Measurements from ENCODE around the gene TCERG1L. TPM values are rescaled to one million over a fixed set of nuclear protein-coding genes. Genes with fewer than 3 reads are reported as not detected.

TCERG1L gene
- total RNA-seq, 2 experiments from 2014 or later: 0.06 TPM; not detected in 1

DNA sequence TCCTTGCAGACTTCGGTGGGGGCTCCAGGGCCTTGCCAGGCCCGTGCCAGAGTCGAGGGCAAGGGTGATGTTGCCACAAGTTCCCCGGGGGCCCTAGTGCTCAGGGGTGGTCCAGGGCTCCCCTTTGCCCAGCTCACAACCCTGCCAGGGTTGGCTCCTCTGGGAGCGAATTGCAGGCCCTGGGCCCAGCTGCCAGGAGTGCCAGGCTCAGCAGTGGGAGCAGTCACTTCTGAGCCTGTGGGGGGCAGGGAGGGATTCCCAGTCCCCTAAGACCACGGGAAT, 43.8 kb downstream of the TCERG1L start:
- ChIA-PET POLR2A (no interaction called here), CTCF (no interaction called here)
- intact Hi-C loops (cut with DNase I, micrococcal nuclease): no loop called here
- no peak overlapping the region for H3K4me3 ChIP-seq (ENCODE audit: low read length)
- Mint-ChIP-seq H3K27ac (no peak overlapping the region), H3K27me3 (no peaks in the 10 kb centered on the region), H3K9me3 (no peaks in the 10 kb centered on the region), H3K4me1 (ENCODE audit: low read depth) (no peaks in the 10 kb centered on the region), H3K36me3 (ENCODE audit: low read depth) (no peaks in the 10 kb centered on the region), H3K4me3 (no peak overlapping the region)
- ATAC-seq (ENCODE audit: poor library complexity): no peak
- no peaks in the 10 kb centered on the region for H3K4me1 ChIP-seq (ENCODE audit: insufficient read depth, low read length)
- no peak for DNase-seq
- TF ChIP-seq, protein P1, sequence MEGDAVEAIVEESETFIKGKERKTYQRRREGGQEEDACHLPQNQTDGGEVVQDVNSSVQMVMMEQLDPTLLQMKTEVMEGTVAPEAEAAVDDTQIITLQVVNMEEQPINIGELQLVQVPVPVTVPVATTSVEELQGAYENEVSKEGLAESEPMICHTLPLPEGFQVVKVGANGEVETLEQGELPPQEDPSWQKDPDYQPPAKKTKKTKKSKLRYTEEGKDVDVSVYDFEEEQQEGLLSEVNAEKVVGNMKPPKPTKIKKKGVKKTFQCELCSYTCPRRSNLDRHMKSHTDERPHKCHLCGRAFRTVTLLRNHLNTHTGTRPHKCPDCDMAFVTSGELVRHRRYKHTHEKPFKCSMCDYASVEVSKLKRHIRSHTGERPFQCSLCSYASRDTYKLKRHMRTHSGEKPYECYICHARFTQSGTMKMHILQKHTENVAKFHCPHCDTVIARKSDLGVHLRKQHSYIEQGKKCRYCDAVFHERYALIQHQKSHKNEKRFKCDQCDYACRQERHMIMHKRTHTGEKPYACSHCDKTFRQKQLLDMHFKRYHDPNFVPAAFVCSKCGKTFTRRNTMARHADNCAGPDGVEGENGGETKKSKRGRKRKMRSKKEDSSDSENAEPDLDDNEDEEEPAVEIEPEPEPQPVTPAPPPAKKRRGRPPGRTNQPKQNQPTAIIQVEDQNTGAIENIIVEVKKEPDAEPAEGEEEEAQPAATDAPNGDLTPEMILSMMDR (IDR thresholded peaks at IDR 0.05): no peak
- H3K9me3 ChIP-seq (ENCODE audit: control insufficient read depth in 1 of 2, insufficient read depth in 1 of 2, low read length in 2 of 2): peaks cover 0 to 26% of the 10 kb centered on the region in 2 experiments
- peaks cover 0 to 3% of the 10 kb centered on the region in 2 experiments for H3K27me3 ChIP-seq (ENCODE audit: control insufficient read depth in 1 of 2, insufficient read depth in 2 of 2, low read length in 2 of 2)
- no peaks in the 10 kb centered on the region for H3K36me3 ChIP-seq (ENCODE audit: insufficient read depth, low read length)
- no peak overlapping the region for H3K27ac ChIP-seq (ENCODE audit: low read depth in 1 of 2, low read length in 2 of 2)

- Histone ChIP-seq H3K36me3 (ENCODE audit: insufficient read depth, low read length) (no peaks in the 10 kb centered on the region), H3K4me1 (ENCODE audit: insufficient read depth, low read length) (no peaks in the 10 kb centered on the region), H3K27me3 (ENCODE audit: control insufficient read depth in 1 of 2, insufficient read depth in 2 of 2, low read length in 2 of 2) (no peaks in the 10 kb centered on the region), H3K27ac (ENCODE audit: low read depth in 1 of 2, low read length in 2 of 2) (no peak overlapping the region), H3K4me3 (ENCODE audit: low read length) (no peak overlapping the region), H3K9me3 (ENCODE audit: control insufficient read depth in 1 of 2, insufficient read depth in 1 of 2, low read length in 2 of 2) (peaks cover 0 to 26% of the 10 kb centered on the region in 2 experiments)
- Mint-ChIP-seq H3K4me3 (no peak overlapping the region), H3K36me3 (ENCODE audit: low read depth) (no peaks in the 10 kb centered on the region), H3K27me3 (no peaks in the 10 kb centered on the region), H3K27ac (no peak overlapping the region), H3K4me1 (ENCODE audit: low read depth) (no peaks in the 10 kb centered on the region), H3K9me3 (no peaks in the 10 kb centered on the region)
- ATAC-seq (ENCODE audit: poor library complexity) (no peak), DNase-seq (no peak)
- CTCF ChIA-PET: no interaction called here
- intact Hi-C loops (cut with DNase I, micrococcal nuclease): no loop called here
- TF ChIP-seq, protein P1 (IDR thresholded peaks at IDR 0.05): no peak
- POLR2A ChIA-PET: no interaction called here
Observed at GRCh38 chr10:131266936-131267813, 44.3 kb downstream of the TCERG1L start.

GRCh38 chr10:131264110-131264788, 47.3 kb downstream of the TCERG1L start:
- TF ChIP-seq, protein P1 (IDR thresholded peaks at IDR 0.05): no peak
- Histone ChIP-seq H3K9me3 (ENCODE audit: control insufficient read depth in 1 of 2, insufficient read depth in 1 of 2, low read length in 2 of 2) (peaks cover 0 to 27% of the 10 kb centered on the region in 2 experiments), H3K4me1 (ENCODE audit: insufficient read depth, low read length) (no peaks in the 10 kb centered on the region), H3K27me3 (ENCODE audit: control insufficient read depth in 1 of 2, insufficient read depth in 2 of 2, low read length in 2 of 2) (no peaks in the 10 kb centered on the region), H3K4me3 (ENCODE audit: low read length) (no peak overlapping the region), H3K36me3 (ENCODE audit: insufficient read depth, low read length) (no peaks in the 10 kb centered on the region), H3K27ac (ENCODE audit: low read depth in 1 of 2, low read length in 2 of 2) (no peak overlapping the region)
- no peaks in the 10 kb centered on the region for H3K27me3 Mint-ChIP-seq
- no peak overlapping the region for H3K4me3 Mint-ChIP-seq
- POLR2A ChIA-PET: no interaction called here
- CTCF ChIA-PET: no interaction called here
- ATAC-seq (ENCODE audit: poor library complexity) (no peak), DNase-seq (no peak)
- H3K4me1 Mint-ChIP-seq (ENCODE audit: low read depth): no peaks in the 10 kb centered on the region
- H3K36me3 Mint-ChIP-seq (ENCODE audit: low read depth): no peaks in the 10 kb centered on the region
- intact Hi-C loops (cut with DNase I, micrococcal nuclease): no loop called here
- H3K9me3 Mint-ChIP-seq: no peaks in the 10 kb centered on the region
- no peak overlapping the region for H3K27ac Mint-ChIP-seq

Measured in CD4-positive, alpha-beta T cell (primary cell).